Thoracic aorta (tissue), 2 donors: Measurements from ENCODE around the gene SMARCD1. TPM values are rescaled to one million over a fixed set of nuclear protein-coding genes. Genes with fewer than 3 reads are reported as not detected.

Experiments used
- ATAC-seq: fragments of 150-250 bp; one replicate; pipeline ENCODE4 v1.8.0; 2017; ENCODE audit warnings: low read depth; ENCODE audit not compliant: insufficient number of reproducible peaks, low FRiP score
- DNase-seq: peaks from one replicate; pipeline ENCODE4 v3.0.0-alpha.2; 2020; ENCODE audit warnings: low spot score
- H3K27ac ChIP-seq, 2 donors: fragments of 200-600 bp; sonication (generic); 1 replicate in 1 of 2; 2 replicates in 1 of 2; pipeline ENCODE4 v1.5.1; 2016; ENCODE audit warnings: mild to moderate bottlenecking in 2 of 2, moderate library complexity in 2 of 2
- H3K27me3 ChIP-seq: fragments of 200-600 bp; sonication (generic); replicated peaks from 2 replicates; pipeline ENCODE4 v1.6.0; 2016; ENCODE audit warnings: mild to moderate bottlenecking; ENCODE audit not compliant: insufficient read depth
- H3K36me3 ChIP-seq: fragments of 200-600 bp; sonication (generic); one replicate; pipeline ENCODE4 v1.5.1; 2016
- H3K4me1 ChIP-seq, 2 donors: fragments of 200-600 bp; sonication (generic); 1 replicate in 1 of 2; 2 replicates in 1 of 2; pipeline versions ENCODE4 v1.5.1 to v1.6.0; 2016; ENCODE audit warnings: low read depth in 2 of 2, mild to moderate bottlenecking in 1 of 2; ENCODE audit not compliant: control insufficient read depth in 1 of 2
- H3K4me3 ChIP-seq: fragments of 200-600 bp; sonication (generic); 2 replicates; pipeline ENCODE4 v1.5.1; 2016; ENCODE audit warnings: mild to moderate bottlenecking
- H3K9me3 ChIP-seq: fragments of 200-600 bp; sonication (generic); 2 replicates; pipeline ENCODE4 v1.5.1; 2016
- CTCF ChIP-seq: fragments of 200-600 bp; sonication (generic); IDR thresholded peaks from one replicate; pipeline ENCODE4 v1.5.1; 2019; ENCODE audit warnings: antibody characterized with exemption
- total RNA-seq, 2 donors: library from RNA; depleted of rRNA; stranded (reverse); fragments of >200 nt; gene quantifications; one replicate each; pipeline versions ENCODE4 v1.1.0 to v1.2.3, GENCODE V29; 2016

Gene SMARCD1
- total RNA-seq, 2 donors from 2014 or later: 53.6 to 60.0 TPM

DNA sequence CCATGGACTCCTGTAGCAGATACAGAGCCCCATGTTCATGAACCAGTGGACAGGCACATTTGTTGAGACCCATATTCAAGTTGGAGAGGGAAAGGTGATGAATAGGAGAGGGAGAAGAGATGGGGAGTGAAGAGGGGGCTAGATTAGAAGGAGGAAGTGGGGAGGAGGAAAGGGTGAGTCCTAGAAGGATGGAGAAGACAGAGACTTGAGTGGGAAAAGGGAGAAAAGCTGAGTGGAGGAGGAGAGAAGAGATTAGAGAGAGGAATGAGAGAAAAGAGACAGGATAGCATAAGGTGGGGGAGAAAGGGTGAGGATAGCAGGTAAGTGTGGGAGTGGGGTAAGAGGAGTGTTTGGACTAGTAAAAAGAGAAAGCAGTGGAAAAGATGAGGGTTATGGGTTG lies 32.6 kb upstream of the SMARCD1 start:
- TF ChIP-seq CTCF: no peak
- Histone ChIP-seq H3K27me3 (no peaks in the 10 kb centered on the region), H3K27ac (no peak overlapping the region), H3K36me3 (no peaks in the 10 kb centered on the region), H3K4me1 (peaks cover 13 to 24% of the 10 kb centered on the region in 2 donors), H3K9me3 (no peaks in the 10 kb centered on the region), H3K4me3 (no peak overlapping the region)
- ATAC-seq: no peak
- DNase-seq: no peak

DNA sequence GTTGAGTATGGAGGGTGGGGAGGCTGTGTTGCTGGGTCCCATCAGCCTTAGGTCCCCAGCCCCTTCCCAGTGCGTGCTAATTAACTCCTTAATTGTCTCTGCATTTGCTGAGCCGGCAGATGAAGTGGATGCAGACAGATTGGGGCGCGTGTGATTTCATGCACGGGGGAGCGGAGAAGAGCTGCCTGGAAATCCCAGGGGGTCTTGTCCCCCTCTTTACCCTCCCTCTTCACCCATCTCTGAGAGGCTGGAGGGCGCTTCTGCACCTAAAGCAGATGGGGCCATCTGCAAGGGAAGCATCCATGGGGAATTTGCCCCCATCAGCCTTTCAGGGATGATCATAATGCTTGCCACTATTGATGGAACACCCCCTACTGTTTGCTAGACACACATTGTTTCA lies 32.2 kb upstream of the SMARCD1 start:
- Histone ChIP-seq H3K27me3 (no peaks in the 10 kb centered on the region), H3K36me3 (no peaks in the 10 kb centered on the region), H3K4me1 (peaks cover 14 to 27% of the 10 kb centered on the region in 2 donors), H3K4me3 (no peak overlapping the region), H3K9me3 (no peaks in the 10 kb centered on the region), H3K27ac (no peak overlapping the region)
- ATAC-seq: no peak
- TF ChIP-seq CTCF: no peak
- no peak for DNase-seq

DNA sequence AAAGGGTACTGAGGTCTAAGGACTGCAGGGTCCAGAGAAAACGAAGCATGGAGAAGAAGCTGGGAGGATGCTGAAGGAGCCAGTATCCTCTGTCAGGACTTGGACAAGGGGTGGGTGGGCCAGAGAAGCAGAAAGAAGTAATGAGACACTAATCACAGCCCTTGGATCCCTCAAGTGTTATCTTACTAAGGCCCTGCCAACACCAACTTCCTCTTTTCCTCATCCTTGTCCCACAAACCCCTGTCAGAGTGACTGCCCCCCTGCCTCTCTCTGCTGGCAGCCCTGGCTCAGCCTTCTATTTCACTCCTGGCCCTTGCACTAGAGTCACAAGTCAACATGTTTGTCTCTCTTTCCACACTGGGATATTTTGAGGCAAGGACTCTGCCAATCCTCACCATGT lies 31.6 kb upstream of the SMARCD1 start:
- H3K4me3 ChIP-seq: no peak overlapping the region
- no peak overlapping the region for H3K27ac ChIP-seq

GRCh38 chr12:50055831-50056638 lies 29.1 kb upstream of the SMARCD1 start:
- no peaks in the 10 kb centered on the region for H3K36me3 ChIP-seq
- H3K4me3 ChIP-seq: no peak overlapping the region
- DNase-seq (no peak), ATAC-seq (no peak)
- peaks cover 17 to 22% of the 10 kb centered on the region in 2 donors for H3K4me1 ChIP-seq
- no peak overlapping the region for H3K27ac ChIP-seq
- no peaks in the 10 kb centered on the region for H3K9me3 ChIP-seq
- H3K27me3 ChIP-seq: no peaks in the 10 kb centered on the region
- TF ChIP-seq CTCF: peak; percentile 88

More for the DNA sequence above, 31.6 kb upstream of the SMARCD1 start:
- Histone ChIP-seq H3K9me3 (no peaks in the 10 kb centered on the region), H3K27me3 (no peaks in the 10 kb centered on the region), H3K36me3 (no peaks in the 10 kb centered on the region), H3K4me1 (peaks cover 17 to 29% of the 10 kb centered on the region in 2 donors)
- DNase-seq (no peak), ATAC-seq (no peak)
- TF ChIP-seq CTCF: no peak

- DNase-seq (no peak), ATAC-seq (no peak)
- no peaks in the 10 kb centered on the region for H3K27me3 ChIP-seq
- peaks cover 17 to 22% of the 10 kb centered on the region in 2 donors for H3K4me1 ChIP-seq
- no peak overlapping the region for H3K27ac ChIP-seq
- H3K9me3 ChIP-seq: no peaks in the 10 kb centered on the region
- H3K36me3 ChIP-seq: no peaks in the 10 kb centered on the region
- H3K4me3 ChIP-seq: peak overlapping the region; percentile 84
- no peak for TF ChIP-seq CTCF
Observed at GRCh38 chr12:50056639-50056976, 28.5 kb upstream of the SMARCD1 start.
